HCT116 (cell line): Measurements from ENCODE around the gene ATP1A4. TPM values are rescaled to one million over a fixed set of nuclear protein-coding genes. Genes with fewer than 3 reads are reported as not detected.

Experiments
- ATAC-seq: fragments of 200-7000 bp; cut with Tn5 transposase; 2 replicates; pipeline ENCODE4 v1.9.1; 2020; ENCODE audit warnings: mild to moderate bottlenecking, moderate library complexity
- BruUV-seq: library from RNA; stranded (reverse); fragments of 400-500 nt; replicated peaks from 2 replicates; lab custom pipeline; 2021; lab: Mats Ljungman, UMichigan
- CTCF ChIA-PET: fragments of 300-600 bp; sonication (Branson Sonifier 250); formaldehyde crosslinking; loops from one replicate; lab custom pipeline; 2021; ENCODE audit warnings: antibody characterized with exemption; lab: Charles Lee
- POLR2A ChIA-PET: fragments of 300-600, 350-600 bp; sonication (Branson Sonifier 250); formaldehyde crosslinking; loops from one replicate; lab custom pipeline; 2021; ENCODE audit warnings: antibody characterized with exemption; lab: Charles Lee
- RAD21 ChIA-PET, 2 experiments: fragments of 300-600 bp; sonication (Branson Sonifier 250); formaldehyde crosslinking; loops; one replicate each; lab custom pipeline; 2023; ENCODE audit warnings: low total read pairs in 2 of 2; ENCODE audit not compliant: uncharacterized antibody in 2 of 2, unreplicated experiment in 2 of 2, low non-redundant PET in 1 of 2; lab: Charles Lee
- DNase-seq: peaks from one replicate; pipeline ENCODE4 v3.0.0-alpha.2; 2010; ENCODE audit warnings: low read depth, low spot score
- H2AFZ ChIP-seq: fragments of 200-600 bp; shearing (Covaris generic), sonication (generic); 2 replicates; pipeline ENCODE4 v1.6.1; 2017; ENCODE audit warnings: low read depth, mixed run types, mixed read lengths, antibody characterized with exemption, low read length; ENCODE audit not compliant: poor library complexity, severe bottlenecking
- H3K27ac ChIP-seq: 2 replicates; pipeline ENCODE4 v1.5.1; 2012; ENCODE audit warnings: low read depth, low read length
- H3K27me3 ChIP-seq: fragments of 200-600 bp; sonication (generic); 2 replicates; pipeline ENCODE4 v1.6.1; 2016; ENCODE audit warnings: mixed run types, low read length, mixed read lengths; ENCODE audit not compliant: insufficient read depth
- H3K36me3 ChIP-seq, 2 experiments: fragments of 200-500 bp in 1 of 2; fragments of 200-600 bp in 1 of 2; sonication (Bioruptor generic) in 1 of 2; sonication (generic) in 1 of 2; 2 replicates each; pipeline versions ENCODE4 v1.5.1 to v1.6.1; 2014 to 2016; ENCODE audit warnings: low read length in 2 of 2, inconsistent platforms in 1 of 2, mixed read lengths in 1 of 2, mixed run types in 1 of 2; ENCODE audit not compliant: insufficient read depth in 2 of 2, control insufficient read depth in 1 of 2
- H3K4me1 ChIP-seq, 2 experiments: fragments of 200-600 bp in 1 of 2; sonication (generic) in 1 of 2; 2 replicates each; pipeline versions ENCODE4 v1.5.1 to v1.6.1; 2012 to 2017; ENCODE audit warnings: low read length in 2 of 2, inconsistent platforms in 1 of 2, mild to moderate bottlenecking in 1 of 2, mixed read lengths in 1 of 2, mixed run types in 1 of 2, moderate library complexity in 1 of 2; ENCODE audit not compliant: insufficient read depth in 2 of 2, control insufficient read depth in 1 of 2
- H3K4me2 ChIP-seq: fragments of 200-600 bp; sonication (generic); 2 replicates; pipeline ENCODE4 v1.6.1; 2017; ENCODE audit warnings: mixed run types, low read length, mixed read lengths
- H3K4me3 ChIP-seq, 2 experiments: fragments of 200-600 bp in 1 of 2; sonication (generic) in 1 of 2; replicated peaks in 1 of 2; 2 replicates each; pipeline ENCODE4 v1.5.1; 2011 to 2016; ENCODE audit warnings: low read length in 2 of 2, control low read depth in 1 of 2, low read depth in 1 of 2, mild to moderate bottlenecking in 1 of 2, mixed read lengths in 1 of 2, mixed run types in 1 of 2
- H3K79me2 ChIP-seq: fragments of 200-600 bp; sonication (generic); 2 replicates; pipeline ENCODE4 v1.6.1; 2017; ENCODE audit warnings: mild to moderate bottlenecking, mixed run types, low read length, moderate library complexity, mixed read lengths; ENCODE audit not compliant: insufficient read depth
- H3K9ac ChIP-seq: fragments of 200-600 bp; sonication (generic); 2 replicates; pipeline ENCODE4 v1.6.1; 2016; ENCODE audit warnings: low read length, mixed read lengths
- H3K9me2 ChIP-seq: fragments of 200-600 bp; sonication (generic), shearing (Covaris generic); 2 replicates; pipeline ENCODE4 v1.6.1; 2017; ENCODE audit warnings: mixed run types, mild to moderate bottlenecking, moderate library complexity; ENCODE audit not compliant: insufficient read depth
- H3K9me3 ChIP-seq, 2 experiments: fragments of 200-500 bp in 1 of 2; fragments of 200-600 bp in 1 of 2; sonication (Bioruptor generic) in 1 of 2; sonication (generic) in 1 of 2; 2 replicates each; pipeline ENCODE4 v1.6.1; 2014 to 2017; ENCODE audit warnings: low read length in 2 of 2, mixed read lengths in 2 of 2, inconsistent platforms in 1 of 2, low read depth in 1 of 2, mild to moderate bottlenecking in 1 of 2, mixed run types in 1 of 2, moderate library complexity in 1 of 2; ENCODE audit not compliant: control insufficient read depth in 1 of 2, insufficient read depth in 1 of 2
- H4K20me1 ChIP-seq: fragments of 200-600 bp; sonication (generic), shearing (Covaris generic); 2 replicates; pipeline ENCODE4 v1.6.1; 2017; ENCODE audit warnings: mixed run types, mild to moderate bottlenecking, moderate library complexity; ENCODE audit not compliant: insufficient read depth
- EGR1 ChIP-seq: IDR thresholded peaks from 2 replicates; pipeline ENCODE4 v1.6.1; 2012; ENCODE audit warnings: low read depth
- JUND ChIP-seq: IDR thresholded peaks from 2 replicates; pipeline ENCODE4 v1.6.1; 2012
- POLR2A ChIP-seq: IDR thresholded peaks from 2 replicates; pipeline ENCODE4 v1.7.0; 2011; ENCODE audit warnings: borderline replicate concordance; ENCODE audit not compliant: insufficient read depth, insufficient read length; ENCODE audit errors: extremely low read depth
- POLR2AphosphoS5 ChIP-seq: IDR thresholded peaks from 2 replicates; pipeline ENCODE4 v1.6.1; 2011; ENCODE audit warnings: mild to moderate bottlenecking, low read depth, low read length, moderate library complexity
- SRF ChIP-seq: IDR thresholded peaks from 2 replicates; pipeline ENCODE4 v1.6.1; 2012; ENCODE audit warnings: low read depth
- YY1 ChIP-seq: IDR thresholded peaks from 2 replicates; pipeline ENCODE4 v1.6.1; 2011; ENCODE audit warnings: low read length, low read depth, moderate library complexity, mild to moderate bottlenecking; ENCODE audit not compliant: insufficient replicate concordance; ENCODE audit errors: extremely low read depth
- ZFX ChIP-seq: fragments of 450-650 bp; IDR thresholded peaks from 2 replicates; pipeline ENCODE4 v1.6.1; 2017
- ZNF274 ChIP-seq: fragments of 200-500 bp; sonication (Bioruptor generic); IDR thresholded peaks from 2 replicates; pipeline ENCODE4 v1.6.1; 2014; ENCODE audit warnings: mild to moderate bottlenecking, low read depth, low read length, inconsistent platforms
- intact Hi-C: fragments of 100-400 bp; cut with micrococcal nuclease; formaldehyde crosslinking; loops from 2 replicates; pipeline ENCODE4 v1.10.0; 2022
- total RNA-seq: library from RNA; stranded (reverse); gene quantifications from one replicate; pipeline ENCODE4 v1.2.1, GENCODE V29; 2021; ENCODE audit not compliant: unreplicated experiment
- TF ChIP-seq, protein P1 (sequence below): IDR thresholded peaks from 2 replicates; pipeline ENCODE4 v1.6.1; 2011; ENCODE audit warnings: mild to moderate bottlenecking, low read length, moderate library complexity; ENCODE audit not compliant: insufficient replicate concordance; ENCODE audit errors: extremely low read depth

ATP1A4 gene
- total RNA-seq, 1 experiment from 2014 or later: not detected

DNA sequence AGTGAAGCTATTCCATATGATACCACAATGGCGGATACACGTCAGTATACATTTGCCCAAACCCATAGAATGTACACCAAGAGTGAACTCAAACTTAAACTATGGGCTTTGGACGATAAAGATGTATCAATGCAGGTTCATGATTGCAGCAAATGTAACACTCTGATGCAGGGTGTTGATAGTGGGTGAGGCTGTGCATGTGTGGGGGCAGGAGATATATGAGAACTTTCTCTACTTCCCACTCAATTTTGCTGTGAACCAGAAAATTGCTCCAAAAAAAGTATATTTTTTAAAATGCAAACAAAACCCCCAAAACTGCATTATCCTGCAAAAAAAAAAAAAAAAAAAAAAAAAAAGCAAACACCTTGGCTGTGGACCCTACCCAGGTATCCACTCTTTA lies 32.5 kb upstream of the ATP1A4 start:
- Histone ChIP-seq H3K9me2 (no peaks in the 10 kb centered on the region), H3K4me3 (no peak overlapping the region), H3K27ac (no peak overlapping the region), H3K4me1 (peaks cover 0 to 5% of the 10 kb centered on the region in 2 experiments; a peak in 2 of 4 replicates), H3K4me2 (no peak overlapping the region), H3K36me3 (no peaks in the 10 kb centered on the region), H3K9me3 (no peaks in the 10 kb centered on the region), H3K79me2 (no peaks in the 10 kb centered on the region), H3K9ac (no peak overlapping the region), H2AFZ (no peak overlapping the region), H3K27me3 (no peaks in the 10 kb centered on the region), H4K20me1 (no peaks in the 10 kb centered on the region)
- intact Hi-C loops: no loop called here
- RAD21 ChIA-PET: no interaction called here
- TF ChIP-seq YY1: no peak
- no peak for TF ChIP-seq POLR2A
- no peak for TF ChIP-seq EGR1
- no peak for TF ChIP-seq POLR2AphosphoS5
- TF ChIP-seq, protein P1, sequence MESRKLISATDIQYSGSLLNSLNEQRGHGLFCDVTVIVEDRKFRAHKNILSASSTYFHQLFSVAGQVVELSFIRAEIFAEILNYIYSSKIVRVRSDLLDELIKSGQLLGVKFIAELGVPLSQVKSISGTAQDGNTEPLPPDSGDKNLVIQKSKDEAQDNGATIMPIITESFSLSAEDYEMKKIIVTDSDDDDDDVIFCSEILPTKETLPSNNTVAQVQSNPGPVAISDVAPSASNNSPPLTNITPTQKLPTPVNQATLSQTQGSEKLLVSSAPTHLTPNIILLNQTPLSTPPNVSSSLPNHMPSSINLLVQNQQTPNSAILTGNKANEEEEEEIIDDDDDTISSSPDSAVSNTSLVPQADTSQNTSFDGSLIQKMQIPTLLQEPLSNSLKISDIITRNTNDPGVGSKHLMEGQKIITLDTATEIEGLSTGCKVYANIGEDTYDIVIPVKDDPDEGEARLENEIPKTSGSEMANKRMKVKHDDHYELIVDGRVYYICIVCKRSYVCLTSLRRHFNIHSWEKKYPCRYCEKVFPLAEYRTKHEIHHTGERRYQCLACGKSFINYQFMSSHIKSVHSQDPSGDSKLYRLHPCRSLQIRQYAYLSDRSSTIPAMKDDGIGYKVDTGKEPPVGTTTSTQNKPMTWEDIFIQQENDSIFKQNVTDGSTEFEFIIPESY: no peak
- TF ChIP-seq JUND: no peak
- no peak for TF ChIP-seq ZFX
- TF ChIP-seq ZNF274: no peak
- no peak for TF ChIP-seq SRF
- CTCF ChIA-PET: no interaction called here
- DNase-seq (no peak), ATAC-seq (no peak)
- POLR2A ChIA-PET: no interaction called here
- no TSS peak for BruUV-seq
